HG03060 (cell line): Measurements from ENCODE around the gene USP17L18.
"Not testable (repeated sequence)": the region's sequence is repeated elsewhere in the genome, so short reads cannot be mapped to it uniquely, and the experiment has no call there.

ENCODE experiments used
- ATAC-seq: cut with Tn5 transposase; IDR thresholded peaks from one replicate; pipeline ENCODE4 v1.9.1; 2021; ENCODE audit warnings: low read depth, moderate number of reproducible peaks; ENCODE audit not compliant: unreplicated experiment

The USP17L18 gene

GRCh38 chr4:9247953-9248680, at the start of gene USP17L18:
Gene USP17L18, plus strand, starts transcription at chr4:9248630. Its CDS starts 0 bp downstream, at chr4:9248630.
- ATAC-seq, result not testable (repeated sequence)

GRCh38 chr4:9210357-9210756, 38.1 kb upstream of the USP17L18 start, which contains the start of gene USP17L10:
Gene USP17L10, plus strand, starts transcription at chr4:9210657. Its CDS starts 0 bp downstream, at chr4:9210657.
- not testable (repeated sequence) for ATAC-seq

- not testable (repeated sequence) for ATAC-seq
Measured at GRCh38 chr4:9214701-9215100, 33.7 kb upstream of the USP17L18 start.

GRCh38 chr4:9215105-9215504, 33.3 kb upstream of the USP17L18 start, which contains the start of gene USP17L11:
Gene USP17L11, plus strand, starts transcription at chr4:9215405. Its CDS starts 0 bp downstream, at chr4:9215405.
- not testable (repeated sequence) for ATAC-seq

GRCh38 chr4:9219852-9220251, 28.6 kb upstream of the USP17L18 start, which contains the start of gene USP17L12:
Gene USP17L12, plus strand, starts transcription at chr4:9220152. Its CDS starts 0 bp downstream, at chr4:9220152.
- not testable (repeated sequence) for ATAC-seq

- not testable (repeated sequence) for ATAC-seq
Measured at GRCh38 chr4:9224596-9224995, 23.8 kb upstream of the USP17L18 start, which contains the start of gene USP17L13. Gene USP17L13, plus strand, starts transcription at chr4:9224896. Its CDS starts 0 bp downstream, at chr4:9224896.

GRCh38 chr4:9230249-9230648, 18.2 kb upstream of the USP17L18 start:
- not testable (repeated sequence) for ATAC-seq

GRCh38 chr4:9234085-9234484, 14.3 kb upstream of the USP17L18 start, which contains the start of gene USP17L15:
Gene USP17L15, plus strand, starts transcription at chr4:9234385. Its CDS starts 0 bp downstream, at chr4:9234385.
- ATAC-seq, result not testable (repeated sequence)

- not testable (repeated sequence) for ATAC-seq
Measured at GRCh38 chr4:9238461-9238860, 10.0 kb upstream of the USP17L18 start.

GRCh38 chr4:9243579-9243978, 4.9 kb upstream of the USP17L18 start, which contains the start of gene USP17L17:
Gene USP17L17, plus strand, starts transcription at chr4:9243879. Its CDS starts 0 bp downstream, at chr4:9243879.
- not testable (repeated sequence) for ATAC-seq

GRCh38 chr4:9253078-9253477, 4.6 kb downstream of the USP17L18 start, which contains the start of gene USP17L19:
Gene USP17L19, plus strand, starts transcription at chr4:9253378. Its CDS starts 0 bp downstream, at chr4:9253378.
- not testable (repeated sequence) for ATAC-seq

GRCh38 chr4:9257824-9258223, 9.4 kb downstream of the USP17L18 start, which contains the start of gene USP17L20:
Gene USP17L20, plus strand, starts transcription at chr4:9258124. Its CDS starts 0 bp downstream, at chr4:9258124.
- not testable (repeated sequence) for ATAC-seq

GRCh38 chr4:9262572-9262971, 14.1 kb downstream of the USP17L18 start, which contains the start of gene USP17L21:
Gene USP17L21, plus strand, starts transcription at chr4:9262872. Its CDS starts 0 bp downstream, at chr4:9262872.
- not testable (repeated sequence) for ATAC-seq

GRCh38 chr4:9267319-9267718, 18.9 kb downstream of the USP17L18 start, which contains the start of gene USP17L22:
Gene USP17L22, plus strand, starts transcription at chr4:9267619. Its CDS starts 0 bp downstream, at chr4:9267619.
- not testable (repeated sequence) for ATAC-seq

GRCh38 chr4:9271719-9272118, 23.3 kb downstream of the USP17L18 start:
- ATAC-seq, result not testable (repeated sequence)
